Measurements from ENCODE around the gene ARFGAP1.

ARFGAP1 gene

GRCh38 chr20:63227260-63227659 lies 45.4 kb upstream of the ARFGAP1 start:
- Histone ChIP-seq H3K79me2 (ENCODE audit: control insufficient read depth, low read length) (no peaks in the 10 kb centered on the region), H3F3A (ENCODE audit: control insufficient read depth, insufficient read depth) (no peaks in the 10 kb centered on the region), H3K9me3 (ENCODE audit: control insufficient read depth, insufficient read depth, low read length) (no peaks in the 10 kb centered on the region), H3K4me1 (ENCODE audit: control insufficient read depth, low read length) (no peaks in the 10 kb centered on the region), H3K9me2 (replicated peaks; ENCODE audit: control insufficient read depth, low read length) (no peaks in the 10 kb centered on the region), H4K20me1 (ENCODE audit: control insufficient read depth, insufficient read depth, low read depth, low read length) (no peaks in the 10 kb centered on the region), H3K27ac (ENCODE audit: low read depth, low read length) (no peak overlapping the region), H3K4me2 (ENCODE audit: low read length) (no peak overlapping the region), H3K36me3 (ENCODE audit: control insufficient read depth, low read length) (no peaks in the 10 kb centered on the region), H3K4me3 (ENCODE audit: low read length) (no peak overlapping the region), H3K27me3 (ENCODE audit: control insufficient read depth, low read length) (peaks cover 20% of the 10 kb centered on the region)
- TF ChIP-seq CTCF (IDR thresholded peaks at IDR 0.05; ENCODE audit: low read depth, low read length, poor library complexity, severe bottlenecking) (no peak), EZH2phosphoT487 (IDR thresholded peaks at IDR 0.05; ENCODE audit: borderline replicate concordance, low read length) (no peak)

- Histone ChIP-seq H3K79me2 (ENCODE audit: control insufficient read depth, low read length) (no peaks in the 10 kb centered on the region), H4K20me1 (ENCODE audit: control insufficient read depth, insufficient read depth, low read depth, low read length) (no peaks in the 10 kb centered on the region), H3K36me3 (ENCODE audit: control insufficient read depth, low read length) (no peaks in the 10 kb centered on the region), H3K4me3 (ENCODE audit: low read length) (no peak overlapping the region), H3K4me1 (ENCODE audit: control insufficient read depth, low read length) (no peaks in the 10 kb centered on the region), H3K9me2 (replicated peaks; ENCODE audit: control insufficient read depth, low read length) (no peaks in the 10 kb centered on the region), H3K27ac (ENCODE audit: low read depth, low read length) (no peak overlapping the region), H3F3A (ENCODE audit: control insufficient read depth, insufficient read depth) (no peaks in the 10 kb centered on the region), H3K4me2 (ENCODE audit: low read length) (no peak overlapping the region), H3K9me3 (ENCODE audit: control insufficient read depth, insufficient read depth, low read length) (no peaks in the 10 kb centered on the region), H3K27me3 (ENCODE audit: control insufficient read depth, low read length) (peaks cover 29% of the 10 kb centered on the region)
- no peak for TF ChIP-seq EZH2phosphoT487 (IDR thresholded peaks at IDR 0.05; ENCODE audit: borderline replicate concordance, low read length)
- no peak for TF ChIP-seq CTCF (IDR thresholded peaks at IDR 0.05; ENCODE audit: low read depth, low read length, poor library complexity, severe bottlenecking)
Observed at GRCh38 chr20:63228806-63229205, 43.8 kb upstream of the ARFGAP1 start.

DNA sequence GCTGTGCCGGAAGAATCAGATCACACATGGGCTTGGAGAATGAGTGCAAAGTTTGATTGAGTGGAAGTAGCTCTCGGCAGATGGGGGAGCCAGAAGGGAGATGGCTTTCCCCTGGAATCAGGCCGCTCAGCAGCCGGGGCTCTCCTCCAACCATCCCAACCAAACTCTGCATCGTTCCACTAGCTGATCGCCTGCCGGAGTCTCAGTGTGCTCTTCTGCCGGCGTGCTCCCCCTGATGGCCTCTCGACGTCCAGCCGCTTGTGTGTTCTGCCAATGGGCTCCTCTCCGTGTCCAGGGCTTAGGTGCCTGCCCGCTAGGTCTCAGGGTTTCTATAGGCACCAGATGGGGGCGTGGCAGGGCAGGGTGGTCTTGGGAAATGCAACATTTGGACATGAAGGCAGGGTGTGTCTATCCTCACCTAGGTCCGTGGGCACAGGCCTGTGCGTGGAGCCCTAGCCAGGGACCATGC lies 41.8 kb upstream of the ARFGAP1 start:
- H3K9me2 ChIP-seq (replicated peaks; ENCODE audit: control insufficient read depth, low read length): no peaks in the 10 kb centered on the region
- H4K20me1 ChIP-seq (ENCODE audit: control insufficient read depth, insufficient read depth, low read depth, low read length): no peaks in the 10 kb centered on the region
- no peak overlapping the region for H3K4me3 ChIP-seq (ENCODE audit: low read length)
- no peak overlapping the region for H3K27ac ChIP-seq (ENCODE audit: low read depth, low read length)
- peaks cover 15% of the 10 kb centered on the region for H3K4me1 ChIP-seq (ENCODE audit: control insufficient read depth, low read length)
- H3K4me2 ChIP-seq (ENCODE audit: low read length): no peak overlapping the region
- H3K9me3 ChIP-seq (ENCODE audit: control insufficient read depth, insufficient read depth, low read length): no peaks in the 10 kb centered on the region
- peaks cover 29% of the 10 kb centered on the region for H3K27me3 ChIP-seq (ENCODE audit: control insufficient read depth, low read length)
- H3K36me3 ChIP-seq (ENCODE audit: control insufficient read depth, low read length): no peaks in the 10 kb centered on the region
- H3F3A ChIP-seq (ENCODE audit: control insufficient read depth, insufficient read depth): 0 out of 2 replicates have a peak, but pooled peaks cover 3% of the 10 kb centered on the region
- TF ChIP-seq EZH2phosphoT487 (IDR thresholded peaks at IDR 0.05; ENCODE audit: borderline replicate concordance, low read length) (no peak), CTCF (IDR thresholded peaks at IDR 0.05; ENCODE audit: low read depth, low read length, poor library complexity, severe bottlenecking) (no peak)
- H3K79me2 ChIP-seq (ENCODE audit: control insufficient read depth, low read length): no peaks in the 10 kb centered on the region

Data from DOHH2 (cell line).